Activated CD4-positive, alpha-beta T cell treated with anti-CD3 and anti-CD28 coated beads for 1 hour (primary cell): ENCODE measurements around the gene TNKS2.
"Not testable (repeated sequence)": the region's sequence is repeated elsewhere in the genome, so short reads cannot be mapped to it uniquely, and the experiment has no call there.

Experiments used
- DNase-seq: peaks from one replicate; pipeline ENCODE4 v3.0.0-alpha.2; 2020

The TNKS2 gene

GRCh38 chr10:91797874-91798648, at the start of gene TNKS2:
TNKS2 (plus strand) TSS chr10:91798426; CDS start chr10:91798691, 265 bp downstream.
- DNase-seq = peak; percentile 86

- not testable (repeated sequence) for DNase-seq
Measured at GRCh38 chr10:91749592-91749991, 48.6 kb upstream of the TNKS2 start.

- no peak for DNase-seq
Measured at GRCh38 chr10:91756286-91756685, 41.9 kb upstream of the TNKS2 start.

GRCh38 chr10:91758303-91759146, 39.7 kb upstream of the TNKS2 start:
- no peak for DNase-seq

GRCh38 chr10:91759581-91759986, 38.6 kb upstream of the TNKS2 start:
- no peak for DNase-seq

GRCh38 chr10:91761721-91762120, 36.5 kb upstream of the TNKS2 start:
- no peak for DNase-seq

GRCh38 chr10:91762878-91763277, 35.3 kb upstream of the TNKS2 start:
- DNase-seq = no peak

GRCh38 chr10:91766676-91767075, 31.6 kb upstream of the TNKS2 start:
- no peak for DNase-seq

GRCh38 chr10:91768123-91768522, 30.1 kb upstream of the TNKS2 start:
- no peak for DNase-seq

- no peak for DNase-seq
Measured at GRCh38 chr10:91771907-91772306, 26.3 kb upstream of the TNKS2 start.

GRCh38 chr10:91772461-91772860, 25.8 kb upstream of the TNKS2 start:
- DNase-seq = no peak

GRCh38 chr10:91772869-91773268, 25.4 kb upstream of the TNKS2 start:
- no peak for DNase-seq

- DNase-seq = no peak
Measured at GRCh38 chr10:91774571-91774970, 23.7 kb upstream of the TNKS2 start.

- no peak for DNase-seq
Measured at GRCh38 chr10:91775731-91776130, 22.5 kb upstream of the TNKS2 start.

GRCh38 chr10:91776266-91776665, 22.0 kb upstream of the TNKS2 start:
- no peak for DNase-seq

- no peak for DNase-seq
Measured at GRCh38 chr10:91778485-91778884, 19.7 kb upstream of the TNKS2 start.

- DNase-seq = no peak
Measured at GRCh38 chr10:91779011-91779605, 19.1 kb upstream of the TNKS2 start.

GRCh38 chr10:91782539-91782938, 15.7 kb upstream of the TNKS2 start:
- DNase-seq = no peak

GRCh38 chr10:91785830-91786229, 12.4 kb upstream of the TNKS2 start:
- no peak for DNase-seq

GRCh38 chr10:91787258-91787657, 11.0 kb upstream of the TNKS2 start:
- DNase-seq = no peak

GRCh38 chr10:91787810-91788209, 10.4 kb upstream of the TNKS2 start:
- DNase-seq = no peak

- DNase-seq = no peak
Measured at GRCh38 chr10:91788527-91788926, 9.7 kb upstream of the TNKS2 start.

GRCh38 chr10:91796331-91797047, 1.7 kb upstream of the TNKS2 start:
- peak; percentile 15 for DNase-seq
